GM10266 (cell line): ENCODE results near the gene KCNC1.

Source experiments
- DNase-seq: peaks from one replicate; pipeline ENCODE4 v3.0.0; 2012; ENCODE audit errors: extremely low spot score
- CTCF ChIP-seq: IDR thresholded peaks from 2 replicates; pipeline ENCODE4 v1.5.1; 2012; ENCODE audit warnings: mild to moderate bottlenecking, low read depth; ENCODE audit not compliant: control insufficient read depth, insufficient read depth; ENCODE audit errors: missing control alignments

The KCNC1 gene

GRCh38 chr11:17721242-17721999 is 13.2 kb upstream of the KCNC1 start:
- DNase-seq: no peak
- no peak for TF ChIP-seq CTCF

GRCh38 chr11:17722000-17722643 is 12.5 kb upstream of the KCNC1 start:
- no peak for DNase-seq
- no peak for TF ChIP-seq CTCF

GRCh38 chr11:17724020-17724908 is 10.3 kb upstream of the KCNC1 start:
- DNase-seq: no peak
- no peak for TF ChIP-seq CTCF

- TF ChIP-seq CTCF: no peak
- DNase-seq: no peak
Measured at GRCh38 chr11:17725174-17725573, 9.4 kb upstream of the KCNC1 start.

DNA sequence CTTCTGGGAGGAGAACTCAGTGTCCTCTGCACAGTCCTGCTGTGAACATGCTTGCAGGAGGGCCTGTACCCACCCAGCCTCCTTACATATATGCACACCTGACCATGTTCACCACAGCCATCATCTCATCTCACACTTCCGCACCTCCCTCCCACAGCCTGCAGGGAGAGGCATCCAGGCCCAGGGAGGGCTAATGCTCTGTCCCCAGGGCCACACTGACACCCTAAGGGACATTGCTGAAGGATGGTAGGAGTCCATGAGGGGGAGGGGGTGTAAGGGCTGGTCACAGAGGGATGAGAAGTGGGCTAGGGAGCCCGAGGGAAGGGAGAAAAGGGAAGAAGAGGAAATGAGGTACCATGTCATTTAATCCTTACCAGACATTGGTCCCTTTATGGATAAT is 4.4 kb upstream of the KCNC1 start:
- no peak for DNase-seq
- no peak for TF ChIP-seq CTCF

DNA sequence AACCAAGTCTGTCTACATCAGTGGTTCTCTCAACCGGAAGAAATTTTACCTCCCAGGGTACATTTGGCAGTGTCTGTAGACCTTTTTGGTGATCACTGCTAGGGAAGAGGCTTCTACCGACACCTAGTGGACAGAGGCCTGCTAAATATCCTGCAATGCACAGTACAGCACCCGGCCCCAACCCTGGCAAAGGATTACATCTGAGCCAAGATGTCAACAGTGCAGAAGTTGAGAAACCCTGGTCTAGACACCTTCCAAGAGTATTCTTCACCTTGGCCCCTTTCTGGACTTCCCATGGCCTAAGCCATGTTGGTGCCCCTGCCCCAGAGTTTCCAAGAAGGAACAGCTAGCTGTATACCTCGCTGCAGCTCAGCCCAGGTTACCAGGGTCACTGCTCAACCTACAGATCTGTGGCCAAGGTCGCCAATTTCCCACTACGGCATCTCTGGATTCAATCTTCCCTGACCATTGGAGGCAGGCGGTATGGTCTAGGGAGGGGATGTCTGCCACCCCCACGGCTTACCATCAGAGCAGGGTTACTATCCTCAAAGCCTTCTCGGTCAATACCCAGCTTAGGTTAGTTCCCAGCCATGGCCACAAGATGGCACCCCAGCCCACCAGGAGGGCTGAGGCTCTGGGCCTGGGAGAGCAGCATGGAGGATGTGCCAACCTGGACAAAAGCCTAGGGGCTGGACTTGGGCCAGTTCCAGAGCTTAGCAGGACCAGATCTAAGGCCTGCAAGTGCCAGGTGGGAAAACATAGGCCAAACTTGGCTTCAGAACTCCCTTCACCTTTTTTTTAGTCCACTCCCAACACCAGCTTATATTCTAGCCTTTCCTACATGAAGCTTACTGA is 3.7 kb upstream of the KCNC1 start:
- peak; percentile 93 for TF ChIP-seq CTCF
- DNase-seq: peak; percentile 90
